Progenitor cell of endocrine pancreas (in vitro differentiated cells): ENCODE data around the gene ARID5B. TPM values are rescaled to one million over a fixed set of nuclear protein-coding genes. Genes with fewer than 3 reads are reported as not detected.

Experiments used
- DNase-seq: peaks from one replicate; pipeline ENCODE4 v3.0.0; 2021; ENCODE audit warnings: low spot score; ENCODE audit not compliant: unreplicated experiment
- H3K27ac Mint-ChIP-seq: 2 replicates; pipeline ENCODE4 v1.8.0; 2021; ENCODE audit warnings: mild to moderate bottlenecking, moderate library complexity, mixed read lengths
- H3K27me3 Mint-ChIP-seq: 2 replicates; pipeline ENCODE4 v1.8.0; 2021; ENCODE audit warnings: mixed read lengths
- H3K36me3 Mint-ChIP-seq: 2 replicates; pipeline ENCODE4 v1.8.0; 2022; ENCODE audit warnings: mixed read lengths; ENCODE audit not compliant: insufficient read depth
- H3K4me1 Mint-ChIP-seq: 2 replicates; pipeline ENCODE4 v1.8.0; 2021; ENCODE audit warnings: low read depth, mixed read lengths
- H3K4me3 Mint-ChIP-seq: 2 replicates; pipeline ENCODE4 v1.8.0; 2021; ENCODE audit warnings: low read depth, mild to moderate bottlenecking, moderate library complexity, mixed read lengths
- H3K9me3 Mint-ChIP-seq: 2 replicates; pipeline ENCODE4 v1.8.0; 2021; ENCODE audit warnings: low read depth, mixed read lengths
- CTCF ChIP-seq: fragments of 200-600 bp; sonication (generic); IDR thresholded peaks from one replicate; pipeline ENCODE4 v1.5.0; 2021; ENCODE audit warnings: antibody characterized with exemption, mild to moderate bottlenecking; ENCODE audit not compliant: unreplicated experiment
- total RNA-seq: library from RNA; stranded (reverse); gene quantifications from 2 replicates; pipeline ENCODE4 v1.2.1, GENCODE V29; 2021

The ARID5B gene
- total RNA-seq, 1 donor from 2014 or later = 19.7 TPM

- no peak overlapping the region for H3K4me3 Mint-ChIP-seq
- no peak for TF ChIP-seq CTCF
- H3K4me1 Mint-ChIP-seq = peaks cover 55% of the 10 kb centered on the region
- no peak overlapping the region for H3K27ac Mint-ChIP-seq
- DNase-seq = no peak
- no peaks in the 10 kb centered on the region for H3K36me3 Mint-ChIP-seq
- H3K27me3 Mint-ChIP-seq = no peaks in the 10 kb centered on the region
- H3K9me3 Mint-ChIP-seq = peaks cover 3% of the 10 kb centered on the region
Measured at GRCh38 chr10:62019685-62020359, 118.3 kb downstream of the ARID5B start.

DNA sequence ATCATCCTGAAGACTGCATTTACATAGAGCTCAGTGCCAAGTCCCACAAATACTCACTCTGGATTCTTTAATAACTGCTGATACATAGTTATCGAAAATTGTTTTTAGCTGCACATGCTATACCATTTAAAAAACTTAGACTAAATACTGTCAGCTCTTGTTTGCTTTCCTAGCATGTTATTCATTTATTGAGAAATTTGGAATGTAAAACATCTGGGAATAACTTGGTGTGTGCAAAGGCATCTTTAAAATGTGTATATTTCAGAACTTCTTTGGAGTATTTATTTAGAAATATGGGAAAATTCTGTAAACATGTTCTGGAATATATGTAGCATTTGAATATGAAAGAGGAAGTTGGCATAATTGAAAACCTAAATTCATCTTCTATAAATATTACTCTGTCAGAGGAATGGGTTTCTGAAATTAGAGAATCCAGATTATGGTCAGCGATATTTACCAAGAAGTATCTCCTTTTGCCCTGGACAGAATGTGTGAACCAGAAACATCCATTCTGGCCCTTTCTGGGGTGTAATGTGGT lies 119.7 kb downstream of the ARID5B start:
- no peak overlapping the region for H3K27ac Mint-ChIP-seq
- no peaks in the 10 kb centered on the region for H3K27me3 Mint-ChIP-seq
- DNase-seq = no peak
- no peak for TF ChIP-seq CTCF
- H3K9me3 Mint-ChIP-seq = peaks cover 3% of the 10 kb centered on the region
- H3K4me3 Mint-ChIP-seq = no peak overlapping the region
- H3K36me3 Mint-ChIP-seq = no peaks in the 10 kb centered on the region
- H3K4me1 Mint-ChIP-seq = peaks cover 65% of the 10 kb centered on the region

- H3K9me3 Mint-ChIP-seq = peaks cover 3% of the 10 kb centered on the region
- no peak for DNase-seq
- H3K36me3 Mint-ChIP-seq = no peaks in the 10 kb centered on the region
- peak overlapping the region; percentile 17 for H3K4me3 Mint-ChIP-seq
- no peak for TF ChIP-seq CTCF
- peaks cover 63% of the 10 kb centered on the region for H3K4me1 Mint-ChIP-seq
- H3K27me3 Mint-ChIP-seq = no peaks in the 10 kb centered on the region
- H3K27ac Mint-ChIP-seq = peak overlapping the region; percentile 14
Measured at GRCh38 chr10:62021978-62022802, 120.7 kb downstream of the ARID5B start.

GRCh38 chr10:62022830-62023229 lies 121.3 kb downstream of the ARID5B start:
- peaks cover 62% of the 10 kb centered on the region for H3K4me1 Mint-ChIP-seq
- DNase-seq = no peak
- no peak for TF ChIP-seq CTCF
- H3K36me3 Mint-ChIP-seq = no peaks in the 10 kb centered on the region
- H3K9me3 Mint-ChIP-seq = peaks cover 3% of the 10 kb centered on the region
- no peaks in the 10 kb centered on the region for H3K27me3 Mint-ChIP-seq
- peak overlapping the region; percentile 17 for H3K4me3 Mint-ChIP-seq
- peak overlapping the region; percentile 14 for H3K27ac Mint-ChIP-seq

- DNase-seq = no peak
- H3K27me3 Mint-ChIP-seq = no peaks in the 10 kb centered on the region
- peaks cover 3% of the 10 kb centered on the region for H3K9me3 Mint-ChIP-seq
- peaks cover 62% of the 10 kb centered on the region for H3K4me1 Mint-ChIP-seq
- H3K4me3 Mint-ChIP-seq = no peak overlapping the region
- TF ChIP-seq CTCF = no peak
- H3K27ac Mint-ChIP-seq = peak overlapping the region; percentile 18
- no peaks in the 10 kb centered on the region for H3K36me3 Mint-ChIP-seq
Measured at GRCh38 chr10:62023329-62023728, 121.8 kb downstream of the ARID5B start.
